ENCODE measurements around the gene UBE2E3. TPM values are rescaled to one million over a fixed set of nuclear protein-coding genes. Genes with fewer than 3 reads are reported as not detected.

Gene UBE2E3
- total RNA-seq, 1 experiment from 2014 or later = 91.3 TPM

DNA sequence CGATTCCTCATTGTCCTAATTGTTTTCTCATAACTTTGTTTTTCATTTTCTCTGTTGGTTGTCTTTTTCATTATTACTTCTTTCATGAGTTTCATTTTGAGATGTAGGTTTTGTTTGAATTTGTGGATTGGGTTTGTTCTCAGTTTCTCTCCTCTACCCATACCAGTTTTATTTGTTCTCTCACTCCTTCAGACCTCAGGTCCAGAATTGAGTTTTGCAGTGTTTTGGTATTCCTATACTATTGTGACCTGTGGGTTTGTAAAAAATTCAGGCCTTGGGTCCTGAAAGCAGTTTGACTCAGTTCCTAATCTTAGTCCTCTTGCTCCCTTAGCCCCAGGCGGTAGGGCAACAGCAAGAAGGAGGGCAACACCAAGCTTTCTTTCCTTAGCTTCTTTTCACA is 28.3 kb upstream of the UBE2E3 start:
- TF ChIP-seq TCF7L2 (IDR thresholded peaks at IDR 0.05; ENCODE audit: low read depth, low read length) = no peak
- TF ChIP-seq CTCF (IDR thresholded peaks at IDR 0.05) = no peak
- no peak for TF ChIP-seq POLR2AphosphoS5 (IDR thresholded peaks at IDR 0.05; ENCODE audit: low read depth, low read length)
- no peak for TF ChIP-seq SIN3A (IDR thresholded peaks at IDR 0.05; ENCODE audit: borderline replicate concordance, insufficient read depth, low read depth, low read length)
- no peak for TF ChIP-seq REST (IDR thresholded peaks at IDR 0.05; ENCODE audit: insufficient read depth in 1 of 2, low read depth in 2 of 2, low read length in 1 of 2)
- no peaks in the 10 kb centered on the region for H3K9me3 ChIP-seq (ENCODE audit: control insufficient read depth, insufficient read depth, low read depth, low read length)
- H3K36me3 ChIP-seq (ENCODE audit: control insufficient read depth, insufficient read depth, low read length) = no peaks in the 10 kb centered on the region
- no peak overlapping the region for H3K27ac ChIP-seq (ENCODE audit: low read length)
- no peak overlapping the region for H3K4me3 ChIP-seq (ENCODE audit: low read depth in 2 of 2, low read length in 2 of 2)
- H3K27me3 ChIP-seq (ENCODE audit: control insufficient read depth, insufficient read depth, low read length) = no peaks in the 10 kb centered on the region
- intact Hi-C loops (cut with micrococcal nuclease; ENCODE audit: unreplicated experiment) = no loop called here
- no TSS peak for BruUV-seq (replicated peaks)
- CTCF ChIA-PET = no interaction called here
- ATAC-seq (no peak), DNase-seq (ENCODE audit: low read depth, low spot score) (no peak)
- POLR2A ChIA-PET = no interaction called here
- no peaks in the 10 kb centered on the region for H3K4me1 ChIP-seq (ENCODE audit: control insufficient read depth, insufficient read depth, low read length)
- in situ Hi-C loops (cut with HindIII; ENCODE audit: low pct_unique_long_range_greater_than_20kb, low sequenced_read_pairs) = no loop called here

DNA sequence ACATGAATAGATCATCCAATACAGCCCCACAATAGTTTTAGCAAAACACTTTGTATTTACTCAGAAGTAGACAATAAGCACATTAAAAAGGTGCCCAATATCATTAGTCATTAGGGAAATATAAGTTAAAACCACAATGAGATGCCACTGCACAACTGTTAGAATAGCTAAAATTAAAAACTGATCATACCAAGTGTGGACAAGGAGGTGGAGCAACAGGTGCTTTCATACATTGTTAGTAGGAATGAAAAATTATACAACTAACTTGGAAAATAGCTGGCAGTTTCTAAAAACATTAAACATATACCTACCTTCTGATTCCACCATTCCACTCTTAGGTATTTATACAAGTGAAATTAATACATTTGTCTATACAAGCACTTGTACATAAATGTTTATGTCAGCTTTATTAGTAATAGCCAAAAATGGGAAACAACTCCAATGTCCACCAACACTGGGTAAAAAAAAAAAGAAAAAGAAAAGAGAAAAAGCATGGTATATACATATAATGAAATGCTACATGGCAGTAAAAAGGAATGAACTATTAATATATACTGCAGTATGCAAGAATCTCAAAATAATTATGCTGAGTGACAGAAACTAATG is 27.6 kb upstream of the UBE2E3 start:
- ATAC-seq (no peak), DNase-seq (ENCODE audit: low read depth, low spot score) (no peak)
- ChIA-PET CTCF (no interaction called here), POLR2A (no interaction called here)
- Histone ChIP-seq H3K27me3 (ENCODE audit: control insufficient read depth, insufficient read depth, low read length) (no peaks in the 10 kb centered on the region), H3K9me3 (ENCODE audit: control insufficient read depth, insufficient read depth, low read depth, low read length) (no peaks in the 10 kb centered on the region), H3K36me3 (ENCODE audit: control insufficient read depth, insufficient read depth, low read length) (no peaks in the 10 kb centered on the region), H3K4me3 (ENCODE audit: low read depth in 2 of 2, low read length in 2 of 2) (no peak overlapping the region), H3K27ac (ENCODE audit: low read length) (no peak overlapping the region), H3K4me1 (ENCODE audit: control insufficient read depth, insufficient read depth, low read length) (no peaks in the 10 kb centered on the region)
- in situ Hi-C loops (cut with HindIII; ENCODE audit: low pct_unique_long_range_greater_than_20kb, low sequenced_read_pairs) (no loop called here), intact Hi-C loops (cut with micrococcal nuclease; ENCODE audit: unreplicated experiment) (no loop called here)
- no peak for TF ChIP-seq REST (IDR thresholded peaks at IDR 0.05; ENCODE audit: insufficient read depth in 1 of 2, low read depth in 2 of 2, low read length in 1 of 2)
- no peak for TF ChIP-seq CTCF (IDR thresholded peaks at IDR 0.05)
- TF ChIP-seq TCF7L2 (IDR thresholded peaks at IDR 0.05; ENCODE audit: low read depth, low read length) = no peak
- no peak for TF ChIP-seq POLR2AphosphoS5 (IDR thresholded peaks at IDR 0.05; ENCODE audit: low read depth, low read length)
- TF ChIP-seq SIN3A (IDR thresholded peaks at IDR 0.05; ENCODE audit: borderline replicate concordance, insufficient read depth, low read depth, low read length) = no peak
- no TSS peak for BruUV-seq (replicated peaks)

Measured in Panc1 (cell line).